Loucy (cell line): ENCODE measurements around the gene KLF7.

Experiments
- H2AFZ ChIP-seq: fragments of 200-600 bp; sonication (generic); 2 replicates; pipeline ENCODE4 v1.6.0; 2016; ENCODE audit warnings: antibody characterized with exemption, mild to moderate bottlenecking, low read length, moderate library complexity
- H3F3A ChIP-seq: fragments of 200-600 bp; 2 replicates; pipeline ENCODE4 v1.6.0; 2016; ENCODE audit warnings: antibody characterized with exemption, low read depth, mild to moderate bottlenecking
- H3K27me3 ChIP-seq: fragments of 200-600 bp; sonication (generic); 2 replicates; pipeline ENCODE4 v1.6.1; 2014; ENCODE audit warnings: low read length, mild to moderate bottlenecking; ENCODE audit not compliant: insufficient read depth, poor library complexity, severe bottlenecking
- H3K36me3 ChIP-seq: fragments of 200-600 bp; sonication (generic); 2 replicates; pipeline ENCODE4 v1.6.1; 2016; ENCODE audit warnings: low read length; ENCODE audit not compliant: insufficient read depth
- H3K4me1 ChIP-seq: fragments of 200-600 bp; sonication (generic); 2 replicates; pipeline ENCODE4 v1.5.1; 2014; ENCODE audit warnings: low read length, mild to moderate bottlenecking; ENCODE audit not compliant: insufficient read depth, poor library complexity, severe bottlenecking
- H3K4me2 ChIP-seq: fragments of 200-600 bp; sonication (generic); 2 replicates; pipeline ENCODE4 v1.6.0; 2014; ENCODE audit warnings: antibody characterized with exemption, low read length, low read depth, mild to moderate bottlenecking; ENCODE audit not compliant: poor library complexity, severe bottlenecking
- H3K4me3 ChIP-seq: fragments of 200-600 bp; sonication (generic); 2 replicates; pipeline ENCODE4 v1.5.1; 2014; ENCODE audit warnings: low read length, mild to moderate bottlenecking, mixed read lengths; ENCODE audit not compliant: poor library complexity, severe bottlenecking
- H3K79me2 ChIP-seq: fragments of 200-600 bp; sonication (generic); 2 replicates; pipeline ENCODE4 v1.6.1; 2014; ENCODE audit warnings: low read length; ENCODE audit not compliant: insufficient read depth
- H3K9ac ChIP-seq: fragments of 200-600 bp; sonication (generic); 2 replicates; pipeline ENCODE4 v1.6.0; 2014; ENCODE audit warnings: mild to moderate bottlenecking, low read depth, low read length, moderate library complexity; ENCODE audit not compliant: poor library complexity, severe bottlenecking
- H3K9me2 ChIP-seq: fragments of 200-600 bp; sonication (generic); replicated peaks from 2 replicates; pipeline ENCODE4 v1.6.1; 2016; ENCODE audit warnings: low read depth, low read length, mixed read lengths
- H3K9me3 ChIP-seq: fragments of 200-600 bp; sonication (generic); 2 replicates; pipeline ENCODE4 v1.6.1; 2014; ENCODE audit warnings: mild to moderate bottlenecking, antibody characterized with exemption, low read length, low read depth; ENCODE audit not compliant: insufficient read depth
- H4K20me1 ChIP-seq: fragments of 200-600 bp; sonication (generic); 2 replicates; pipeline ENCODE4 v1.6.0; 2014; ENCODE audit warnings: antibody characterized with exemption, low read length, mild to moderate bottlenecking; ENCODE audit not compliant: insufficient read depth, poor library complexity, severe bottlenecking
- EZH2phosphoT487 ChIP-seq: fragments of 200-600 bp; IDR thresholded peaks from 2 replicates; pipeline ENCODE4 v1.6.1; 2018; ENCODE audit warnings: antibody characterized with exemption, mild to moderate bottlenecking, moderate library complexity, borderline replicate concordance
- TF ChIP-seq, protein P1 (sequence below): fragments of 200-600 bp; sonication (generic); conservative IDR thresholded peaks from 2 replicates; pipeline ENCODE4 v1.5.1; 2014; ENCODE audit warnings: mild to moderate bottlenecking, antibody characterized with exemption, low read length

Gene KLF7

DNA sequence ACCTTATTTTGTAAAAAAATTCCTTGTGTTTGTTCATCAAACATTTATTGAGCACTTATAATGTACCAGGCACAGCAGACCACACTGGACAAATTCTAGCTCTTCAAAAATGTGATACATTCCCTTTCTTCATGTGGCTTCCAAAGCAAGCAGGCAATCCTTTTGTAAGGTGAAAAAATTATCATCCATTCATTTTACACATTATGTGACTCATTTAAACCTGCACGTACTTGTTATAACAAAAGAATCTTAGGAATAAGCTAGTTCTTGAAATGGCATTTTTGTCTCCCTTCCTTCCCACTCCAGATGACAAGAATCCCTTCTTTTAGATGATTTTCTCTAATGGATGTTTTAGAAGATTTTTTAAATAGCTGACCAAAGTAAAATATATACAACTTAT lies 104.6 kb downstream of the KLF7 start:
- Histone ChIP-seq H3K4me2 (no peak overlapping the region), H3K9me3 (no peaks in the 10 kb centered on the region), H3K4me1 (no peaks in the 10 kb centered on the region), H3K9ac (no peak overlapping the region), H4K20me1 (no peaks in the 10 kb centered on the region), H3K9me2 (no peaks in the 10 kb centered on the region), H3K4me3 (no peak overlapping the region), H2AFZ (no peak overlapping the region), H3F3A (no peaks in the 10 kb centered on the region), H3K79me2 (no peaks in the 10 kb centered on the region), H3K36me3 (no peaks in the 10 kb centered on the region), H3K27me3 (no peaks in the 10 kb centered on the region)
- TF ChIP-seq, protein P1, sequence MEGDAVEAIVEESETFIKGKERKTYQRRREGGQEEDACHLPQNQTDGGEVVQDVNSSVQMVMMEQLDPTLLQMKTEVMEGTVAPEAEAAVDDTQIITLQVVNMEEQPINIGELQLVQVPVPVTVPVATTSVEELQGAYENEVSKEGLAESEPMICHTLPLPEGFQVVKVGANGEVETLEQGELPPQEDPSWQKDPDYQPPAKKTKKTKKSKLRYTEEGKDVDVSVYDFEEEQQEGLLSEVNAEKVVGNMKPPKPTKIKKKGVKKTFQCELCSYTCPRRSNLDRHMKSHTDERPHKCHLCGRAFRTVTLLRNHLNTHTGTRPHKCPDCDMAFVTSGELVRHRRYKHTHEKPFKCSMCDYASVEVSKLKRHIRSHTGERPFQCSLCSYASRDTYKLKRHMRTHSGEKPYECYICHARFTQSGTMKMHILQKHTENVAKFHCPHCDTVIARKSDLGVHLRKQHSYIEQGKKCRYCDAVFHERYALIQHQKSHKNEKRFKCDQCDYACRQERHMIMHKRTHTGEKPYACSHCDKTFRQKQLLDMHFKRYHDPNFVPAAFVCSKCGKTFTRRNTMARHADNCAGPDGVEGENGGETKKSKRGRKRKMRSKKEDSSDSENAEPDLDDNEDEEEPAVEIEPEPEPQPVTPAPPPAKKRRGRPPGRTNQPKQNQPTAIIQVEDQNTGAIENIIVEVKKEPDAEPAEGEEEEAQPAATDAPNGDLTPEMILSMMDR, result no peak
- TF ChIP-seq EZH2phosphoT487, result no peak

DNA sequence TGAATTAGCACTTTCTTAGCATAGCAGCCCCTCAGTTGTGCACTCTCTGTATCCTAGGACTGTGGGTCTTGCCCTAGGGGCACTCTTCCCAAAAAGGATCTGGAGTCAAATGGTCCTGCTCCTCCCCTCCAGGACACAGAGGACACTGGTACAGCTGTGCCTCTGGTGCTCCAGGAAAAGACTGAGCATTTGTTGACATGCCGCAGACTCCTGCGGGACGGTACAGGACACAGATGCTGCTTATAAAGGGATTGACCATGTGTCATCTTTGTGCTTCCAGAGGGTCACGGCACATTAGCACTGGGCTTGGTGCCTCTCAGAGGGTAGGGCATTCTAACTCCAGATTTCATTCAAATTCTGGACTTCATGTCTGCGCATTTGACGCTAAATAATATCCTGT lies 110.5 kb downstream of the KLF7 start:
- Histone ChIP-seq H3K27me3 (no peaks in the 10 kb centered on the region), H3K4me3 (no peak overlapping the region), H2AFZ (no peak overlapping the region), H3K79me2 (no peaks in the 10 kb centered on the region), H3K9me2 (no peaks in the 10 kb centered on the region), H4K20me1 (no peaks in the 10 kb centered on the region), H3K36me3 (no peaks in the 10 kb centered on the region), H3K9me3 (no peaks in the 10 kb centered on the region), H3K9ac (no peak overlapping the region), H3F3A (no peaks in the 10 kb centered on the region), H3K4me1 (no peaks in the 10 kb centered on the region), H3K4me2 (no peak overlapping the region)
- TF ChIP-seq EZH2phosphoT487, result no peak
- TF ChIP-seq, protein P1, result no peak

DNA sequence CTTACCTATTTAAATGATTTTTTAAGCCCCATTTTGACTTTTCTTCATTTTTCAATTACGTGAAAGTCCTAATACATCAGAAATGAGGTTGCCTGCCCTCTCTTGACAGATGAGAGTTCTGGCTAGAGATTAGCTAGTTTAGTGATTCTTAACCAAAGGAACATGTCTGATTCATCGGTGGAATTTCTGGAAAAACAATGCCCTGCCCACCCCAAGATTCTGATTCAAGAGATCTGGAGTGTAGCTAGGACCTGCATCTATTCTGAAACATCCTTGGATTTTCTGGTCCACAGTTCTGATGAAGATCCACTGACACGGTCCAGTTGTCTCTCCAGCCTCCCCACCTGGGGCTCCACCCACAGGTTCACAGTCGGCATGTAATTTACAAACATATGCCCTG lies 111.2 kb downstream of the KLF7 start:
- Histone ChIP-seq H3K4me2 (no peak overlapping the region), H3K9me3 (no peaks in the 10 kb centered on the region), H3K36me3 (no peaks in the 10 kb centered on the region), H2AFZ (no peak overlapping the region), H3K4me1 (no peaks in the 10 kb centered on the region), H4K20me1 (no peaks in the 10 kb centered on the region), H3K27me3 (no peaks in the 10 kb centered on the region), H3K9ac (no peak overlapping the region), H3K9me2 (no peaks in the 10 kb centered on the region), H3K79me2 (no peaks in the 10 kb centered on the region), H3F3A (no peaks in the 10 kb centered on the region), H3K4me3 (no peak overlapping the region)
- no peak for TF ChIP-seq EZH2phosphoT487
- TF ChIP-seq, protein P1, result no peak
